GM19193 (cell line): ENCODE results near the gene IL36G.

ENCODE experiments used
- POLR2A ChIP-seq: IDR thresholded peaks from 4 replicates; pipeline ENCODE4 v1.6.1; 2011; ENCODE audit not compliant: insufficient read depth, insufficient read length; ENCODE audit errors: extremely low read depth

Gene IL36G

GRCh38 chr2:113034016-113034415 is 56.2 kb downstream of the IL36G start:
- no peak for TF ChIP-seq POLR2A
